Measurements from ENCODE around the gene ZNF587B. TPM values are rescaled to one million over a fixed set of nuclear protein-coding genes. Genes with fewer than 3 reads are reported as not detected.
A peak's percentile ranks its signal among the peaks of the same experiment; 100 is the strongest.
"Not testable (repeated sequence)": the region's sequence is repeated elsewhere in the genome, so short reads cannot be mapped to it uniquely, and the experiment has no call there.

Gene ZNF587B
- total RNA-seq, 2 experiments from 2014 or later = 19.8 to 20.2 TPM

GRCh38 chr19:57823155-57823554 is 6.9 kb upstream of the ZNF587B start:
- CTCF ChIA-PET; H3K27me3 Mint-ChIP-seq; ATAC-seq; DNase-seq; intact Hi-C loops (cut with micrococcal nuclease); H3K4me3 Mint-ChIP-seq; POLR2A ChIA-PET; H3K9me3 Mint-ChIP-seq: not testable (repeated sequence)
- peaks cover 62% of the 10 kb centered on the region for H3K36me3 Mint-ChIP-seq (ENCODE audit: low read depth)
- H3K27ac Mint-ChIP-seq = peak overlapping the region; percentile 46
- H3K4me1 Mint-ChIP-seq (ENCODE audit: low read depth) = peaks cover 51% of the 10 kb centered on the region

DNA sequence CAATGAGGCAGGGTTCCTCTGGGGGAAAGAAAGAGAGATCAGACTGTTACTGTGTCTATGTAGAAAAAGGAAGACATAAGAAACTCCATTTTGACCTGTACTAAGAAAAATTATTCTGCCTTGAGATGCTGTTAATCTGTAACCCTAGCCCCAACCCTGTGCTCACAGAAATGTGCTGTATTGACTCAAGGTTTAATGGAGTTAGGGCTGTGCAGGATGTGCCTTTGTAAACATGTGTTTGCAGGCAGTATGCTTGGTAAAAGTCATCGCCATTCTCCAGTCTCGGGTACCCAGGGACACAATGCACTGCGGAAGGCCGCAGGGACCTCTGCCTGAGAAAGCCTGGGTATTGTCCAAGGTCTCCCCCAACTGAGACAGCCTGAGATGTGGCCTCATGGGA is 6.5 kb upstream of the ZNF587B start:
- H3K27me3 Mint-ChIP-seq; H3K4me3 Mint-ChIP-seq; POLR2A ChIA-PET; intact Hi-C loops (cut with micrococcal nuclease); ATAC-seq; H3K9me3 Mint-ChIP-seq; DNase-seq; CTCF ChIA-PET: not testable (repeated sequence)
- H3K27ac Mint-ChIP-seq = peak overlapping the region; percentile 16
- peaks cover 49% of the 10 kb centered on the region for H3K4me1 Mint-ChIP-seq (ENCODE audit: low read depth)
- peaks cover 62% of the 10 kb centered on the region for H3K36me3 Mint-ChIP-seq (ENCODE audit: low read depth)

DNA sequence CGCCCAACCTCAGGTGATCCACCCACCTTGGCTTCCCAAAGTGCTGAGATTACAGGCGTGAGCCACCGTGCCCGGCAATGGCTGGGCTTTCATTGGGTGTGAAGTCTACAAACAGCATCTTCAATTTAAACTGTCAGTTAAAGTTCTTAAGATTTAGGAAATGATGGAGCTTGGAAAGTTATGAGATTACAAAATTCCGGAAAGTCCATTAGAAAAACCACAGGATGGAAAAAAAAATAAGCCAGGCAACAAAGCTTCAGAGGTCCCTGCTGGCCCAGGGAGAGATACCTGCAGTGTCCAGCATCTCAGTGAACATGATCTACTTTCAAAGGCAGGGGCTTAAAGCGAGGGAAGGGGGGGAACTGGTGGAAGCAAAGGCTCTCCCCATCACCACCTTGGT is 4.6 kb upstream of the ZNF587B start:
- Mint-ChIP-seq H3K4me3 (no peak overlapping the region), H3K9me3 (no peaks in the 10 kb centered on the region), H3K4me1 (ENCODE audit: low read depth) (peaks cover 54% of the 10 kb centered on the region), H3K27ac (peak overlapping the region; percentile 55), H3K27me3 (no peaks in the 10 kb centered on the region), H3K36me3 (ENCODE audit: low read depth) (peaks cover 70% of the 10 kb centered on the region)
- intact Hi-C loops (cut with micrococcal nuclease) = no loop called here
- ATAC-seq = no peak
- POLR2A ChIA-PET = interaction anchor here (1.8 to 2.3 kb wide), 2 partner anchors 11 to 18 kb away, joined by 5 to 6 read pairs; partner anchors contain the start of gene ZNF552
- TF ChIP-seq, protein P1, sequence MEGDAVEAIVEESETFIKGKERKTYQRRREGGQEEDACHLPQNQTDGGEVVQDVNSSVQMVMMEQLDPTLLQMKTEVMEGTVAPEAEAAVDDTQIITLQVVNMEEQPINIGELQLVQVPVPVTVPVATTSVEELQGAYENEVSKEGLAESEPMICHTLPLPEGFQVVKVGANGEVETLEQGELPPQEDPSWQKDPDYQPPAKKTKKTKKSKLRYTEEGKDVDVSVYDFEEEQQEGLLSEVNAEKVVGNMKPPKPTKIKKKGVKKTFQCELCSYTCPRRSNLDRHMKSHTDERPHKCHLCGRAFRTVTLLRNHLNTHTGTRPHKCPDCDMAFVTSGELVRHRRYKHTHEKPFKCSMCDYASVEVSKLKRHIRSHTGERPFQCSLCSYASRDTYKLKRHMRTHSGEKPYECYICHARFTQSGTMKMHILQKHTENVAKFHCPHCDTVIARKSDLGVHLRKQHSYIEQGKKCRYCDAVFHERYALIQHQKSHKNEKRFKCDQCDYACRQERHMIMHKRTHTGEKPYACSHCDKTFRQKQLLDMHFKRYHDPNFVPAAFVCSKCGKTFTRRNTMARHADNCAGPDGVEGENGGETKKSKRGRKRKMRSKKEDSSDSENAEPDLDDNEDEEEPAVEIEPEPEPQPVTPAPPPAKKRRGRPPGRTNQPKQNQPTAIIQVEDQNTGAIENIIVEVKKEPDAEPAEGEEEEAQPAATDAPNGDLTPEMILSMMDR (IDR thresholded peaks at IDR 0.05) = no peak
- no peak for DNase-seq
- CTCF ChIA-PET = no interaction called here

- ChIA-PET POLR2A (no interaction called here), CTCF (interaction anchor here (1.5 kb wide), 1 partner anchor 9 kb away, joined by 3 read pairs; no protein-coding TSS in a partner anchor)
- intact Hi-C loops (cut with micrococcal nuclease) = no loop called here
- TF ChIP-seq, protein P1 (IDR thresholded peaks at IDR 0.05) = no peak
- Mint-ChIP-seq H3K9me3 (no peaks in the 10 kb centered on the region), H3K27ac (peak overlapping the region; percentile 46), H3K36me3 (ENCODE audit: low read depth) (peaks cover 53% of the 10 kb centered on the region), H3K4me1 (ENCODE audit: low read depth) (peaks cover 28% of the 10 kb centered on the region), H3K27me3 (no peaks in the 10 kb centered on the region), H3K4me3 (no peak overlapping the region)
- no peak for ATAC-seq
- DNase-seq = no peak
Observed at GRCh38 chr19:57829316-57829715, 783 bp upstream of the ZNF587B start.

GRCh38 chr19:57836991-57837390 is 6.9 kb downstream of the ZNF587B start:
- H3K27me3 Mint-ChIP-seq; intact Hi-C loops (cut with micrococcal nuclease); POLR2A ChIA-PET; H3K9me3 Mint-ChIP-seq; CTCF ChIA-PET; H3K4me3 Mint-ChIP-seq; ATAC-seq; H3K27ac Mint-ChIP-seq; DNase-seq: not testable (repeated sequence)
- peaks cover 41% of the 10 kb centered on the region for H3K36me3 Mint-ChIP-seq (ENCODE audit: low read depth)
- H3K4me1 Mint-ChIP-seq (ENCODE audit: low read depth) = peaks cover 21% of the 10 kb centered on the region

DNA sequence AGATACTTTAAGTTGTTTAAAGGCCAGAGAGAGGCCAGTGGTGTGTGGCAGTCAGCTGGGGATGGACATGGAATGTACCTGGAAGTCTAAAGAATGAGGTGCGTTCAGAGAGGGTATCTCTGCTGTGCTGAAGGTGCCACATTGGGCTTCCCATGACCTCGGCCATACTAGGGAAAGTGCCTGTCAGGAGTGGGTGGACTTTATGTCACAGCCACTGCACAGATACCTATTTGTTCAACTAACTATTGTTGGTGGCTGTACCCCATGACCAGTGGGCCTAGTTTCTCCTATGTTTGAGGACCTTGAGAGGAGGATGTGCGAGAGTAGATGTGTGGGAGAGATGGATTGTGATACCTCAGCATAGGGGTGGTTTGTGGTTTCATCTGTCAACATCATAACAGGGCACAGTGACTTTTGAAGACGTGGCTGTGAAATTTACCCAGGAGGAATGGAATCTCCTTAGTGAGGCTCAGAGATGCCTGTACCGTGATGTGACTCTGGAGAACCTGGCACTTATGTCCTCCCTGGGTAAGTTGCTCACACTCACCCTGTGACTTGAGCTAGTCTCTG is 8.6 kb downstream of the ZNF587B start:
- ATAC-seq = peak; percentile 83
- H3K4me3 Mint-ChIP-seq; H3K9me3 Mint-ChIP-seq; POLR2A ChIA-PET; CTCF ChIA-PET; DNase-seq; intact Hi-C loops (cut with micrococcal nuclease); H3K27me3 Mint-ChIP-seq: not testable (repeated sequence)
- peak overlapping the region; percentile 60 for H3K27ac Mint-ChIP-seq
- peaks cover 49% of the 10 kb centered on the region for H3K36me3 Mint-ChIP-seq (ENCODE audit: low read depth)
- H3K4me1 Mint-ChIP-seq (ENCODE audit: low read depth) = peaks cover 17% of the 10 kb centered on the region

- H3K36me3 Mint-ChIP-seq (ENCODE audit: low read depth) = peaks cover 64% of the 10 kb centered on the region
- ChIA-PET POLR2A (no interaction called here), CTCF (no interaction called here)
- ATAC-seq (no peak), DNase-seq (no peak)
- H3K9me3 Mint-ChIP-seq = no peaks in the 10 kb centered on the region
- H3K4me3 Mint-ChIP-seq = no peak overlapping the region
- no peaks in the 10 kb centered on the region for H3K27me3 Mint-ChIP-seq
- TF ChIP-seq, protein P1 (IDR thresholded peaks at IDR 0.05) = no peak
- intact Hi-C loops (cut with micrococcal nuclease) = no loop called here
- H3K27ac Mint-ChIP-seq = no peak overlapping the region
- peaks cover 20% of the 10 kb centered on the region for H3K4me1 Mint-ChIP-seq (ENCODE audit: low read depth)
Observed at GRCh38 chr19:57841122-57841763, 11.1 kb downstream of the ZNF587B start.

DNA sequence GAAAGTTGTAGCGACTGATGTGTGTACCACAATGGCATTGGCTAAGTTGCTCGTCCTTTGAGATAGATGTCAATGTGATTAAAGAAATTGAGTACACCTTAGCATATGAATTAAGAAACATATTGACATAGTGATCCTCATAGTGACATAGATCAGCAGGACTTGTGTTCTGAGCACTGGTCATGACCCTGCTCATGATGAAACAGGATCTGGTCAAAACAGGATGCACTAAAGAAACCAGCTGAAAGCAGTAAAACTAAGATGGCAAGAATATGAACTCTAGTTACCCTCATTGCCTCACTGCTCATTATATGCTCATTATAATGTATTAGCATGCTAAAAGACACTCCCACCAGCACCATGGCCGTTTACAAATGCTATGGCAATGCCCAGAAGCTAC is 17.1 kb downstream of the ZNF587B start:
- peaks cover 55% of the 10 kb centered on the region for H3K36me3 Mint-ChIP-seq (ENCODE audit: low read depth)
- ATAC-seq; DNase-seq; H3K27ac Mint-ChIP-seq; CTCF ChIA-PET; H3K4me3 Mint-ChIP-seq; H3K27me3 Mint-ChIP-seq; intact Hi-C loops (cut with micrococcal nuclease); H3K9me3 Mint-ChIP-seq: not testable (repeated sequence)
- H3K4me1 Mint-ChIP-seq (ENCODE audit: low read depth) = peaks cover 25% of the 10 kb centered on the region
- POLR2A ChIA-PET = interaction anchor here (0.6 to 1.1 kb wide), 2 partner anchors 28 to 72 kb away, joined by 3 to 4 read pairs; no protein-coding TSS in a partner anchor

- Mint-ChIP-seq H3K4me3 (peak overlapping the region; percentile 95), H3K36me3 (ENCODE audit: low read depth) (peaks cover 58% of the 10 kb centered on the region), H3K27ac (peak overlapping the region; percentile 94), H3K4me1 (ENCODE audit: low read depth) (peaks cover 28% of the 10 kb centered on the region)
- ATAC-seq; H3K27me3 Mint-ChIP-seq; H3K9me3 Mint-ChIP-seq; intact Hi-C loops (cut with micrococcal nuclease); DNase-seq; CTCF ChIA-PET: not testable (repeated sequence)
- POLR2A ChIA-PET = interaction anchor here (1.2 to 1.7 kb wide), 3 partner anchors 9 to 105 kb away, joined by 3 to 6 read pairs (median 4); no protein-coding TSS in a partner anchor
Observed at GRCh38 chr19:57849162-57849665, 19.1 kb downstream of the ZNF587B start.
